NB4 (cell line): ENCODE results near the gene CSRNP3.

Experiments used
- CTCF ChIP-seq: IDR thresholded peaks from one replicate; pipeline ENCODE4 v1.5.1; 2012; ENCODE audit warnings: low read depth, low read length
- MYC ChIP-seq: IDR thresholded peaks from 2 replicates; pipeline ENCODE4 v1.6.1; 2011; ENCODE audit warnings: low read depth, low read length
- POLR2A ChIP-seq: IDR thresholded peaks from 2 replicates; pipeline ENCODE4 v1.6.1; 2011; ENCODE audit warnings: mild to moderate bottlenecking; ENCODE audit not compliant: insufficient read length; ENCODE audit errors: extremely low read depth

DNA sequence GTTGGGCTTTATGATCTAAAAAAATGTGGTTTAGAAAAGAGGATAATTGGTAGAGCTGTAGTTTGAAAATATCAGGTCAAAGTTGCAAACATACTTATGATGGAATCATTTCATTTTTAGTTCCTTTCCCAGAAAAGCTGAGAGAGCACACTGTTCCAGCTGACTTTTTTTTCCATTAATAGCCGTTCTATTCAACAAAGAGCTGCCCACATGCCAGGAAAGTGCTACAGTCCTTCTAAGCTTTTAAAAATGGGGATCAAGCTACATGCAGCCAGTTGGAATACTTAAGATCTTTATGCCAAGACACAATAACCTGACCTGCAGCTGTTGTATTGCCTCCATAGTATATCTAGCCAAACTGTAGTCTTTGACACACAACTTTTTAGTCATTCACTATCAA lies 213.0 kb downstream of the CSRNP3 start:
- TF ChIP-seq CTCF, result no peak
- TF ChIP-seq POLR2A, result no peak
- TF ChIP-seq MYC, result no peak
